K562 (cell line): Measurements from ENCODE around the gene ZNF300. TPM values are rescaled to one million over a fixed set of nuclear protein-coding genes. Genes with fewer than 3 reads are reported as not detected.

Experiments used
- BACH1 ChIP-seq: fragments of 200-800 bp; sonication (Bioruptor generic); IDR thresholded peaks from 2 replicates; pipeline ENCODE4 v1.6.1; 2016; ENCODE audit warnings: missing genetic modification characterization, missing compliant biosample characterization
- CBX3 ChIP-seq, 2 experiments: IDR thresholded peaks; 1 replicate in 1 of 2; 2 replicates in 1 of 2; pipeline ENCODE4 v1.6.1; 2012; ENCODE audit warnings: inconsistent platforms in 2 of 2, low read length in 2 of 2, borderline replicate concordance in 1 of 2, control low read depth in 1 of 2
- GTF2E2 ChIP-seq: fragments of 200-800 bp; sonication (Bioruptor generic); IDR thresholded peaks from 2 replicates; pipeline ENCODE4 v1.6.1; 2016; ENCODE audit warnings: missing genetic modification characterization, missing compliant biosample characterization
- NFATC3 ChIP-seq: fragments of 450-650 bp; IDR thresholded peaks from 2 replicates; pipeline ENCODE4 v1.6.1; 2017; ENCODE audit warnings: mild to moderate bottlenecking
- POLR2AphosphoS2 ChIP-seq: IDR thresholded peaks from 2 replicates; pipeline ENCODE4 v1.6.1; 2012; ENCODE audit warnings: low read length, improper control_type of control experiment
- RBM14 ChIP-seq: fragments of 200-400 bp; formaldehyde crosslinking; IDR thresholded peaks from 2 replicates; pipeline ENCODE4 v1.6.1; 2018; ENCODE audit warnings: low read depth, mild to moderate bottlenecking, low read length, moderate library complexity, borderline replicate concordance; ENCODE audit not compliant: insufficient read depth
- RFX5 ChIP-seq: IDR thresholded peaks from 2 replicates; pipeline ENCODE4 v1.6.1; 2011; ENCODE audit warnings: low read depth, mild to moderate bottlenecking, improper control_type of control experiment, low read length
- RUNX1 ChIP-seq: sonication (generic); IDR thresholded peaks from 2 replicates; pipeline ENCODE4 v1.6.1; 2016; ENCODE audit warnings: antibody characterized with exemption, low read depth
- SAP30 ChIP-seq: fragments of 200-600 bp; sonication (generic); IDR thresholded peaks from 2 replicates; pipeline ENCODE4 v1.6.1; 2012; ENCODE audit warnings: borderline replicate concordance, low read depth, mild to moderate bottlenecking, moderate library complexity, low read length, control low read depth, inconsistent platforms; ENCODE audit not compliant: insufficient read depth, poor library complexity, severe bottlenecking
- ZBTB40 ChIP-seq, 2 experiments: fragments of 450-650 bp in 1 of 2; sonication (generic) in 1 of 2; formaldehyde crosslinking in 1 of 2; IDR thresholded peaks; 2 replicates each; pipeline versions ENCODE4 v1.7.1 to v1.9.0; 2016 to 2022; ENCODE audit warnings: inconsistent platforms in 1 of 2, mild to moderate bottlenecking in 1 of 2, missing genetic modification reagents in 1 of 2
- ZNF740 ChIP-seq, 3 experiments: fragments of 200-800 bp in 1 of 3; sonication (Bioruptor generic) in 1 of 3; sonication (generic) in 1 of 3; formaldehyde crosslinking in 1 of 3; IDR thresholded peaks; 2 replicates each; pipeline versions ENCODE4 v1.6.1 to v1.8.0; 2016 to 2022; ENCODE audit warnings: mild to moderate bottlenecking in 2 of 3, missing compliant biosample characterization in 2 of 3, missing genetic modification characterization in 2 of 3, missing genetic modification reagents in 1 of 3
- polyA plus RNA-seq, 8 experiments: library from polyadenylated mRNA; depleted of rRNA in 4 of 8; stranded (reverse) in 5 of 8; unstranded in 3 of 8; fragments of >200 nt; fragmentation: Nextera tagmentation in 2 of 8; fragmentation: Illumina TruSeq in 1 of 8; extraction: Ambion mirVana in 2 of 8; extraction: Trizol in 1 of 8; gene quantifications; 2 replicates each; pipeline versions ENCODE4 v1.2.1 to v1.2.3, GENCODE V29; 2011 to 2014; ENCODE audit warnings: inconsistent platforms in 1 of 8, missing spikeins in 1 of 8
- total RNA-seq, 7 experiments: library from RNA; depleted of rRNA in 6 of 7; stranded (reverse); fragments of >200 nt in 6 of 7; fragmentation: Illumina TruSeq in 2 of 7; extraction: Trizol in 2 of 7; gene quantifications; 2 replicates each; pipeline versions ENCODE4 v1.2.1 to v1.2.3, GENCODE V29; 2011 to 2021; ENCODE audit warnings: low replicate concordance in 1 of 7

ZNF300 gene
- total and polyA plus RNA-seq, 9 of the 15 experiments (the other 6 are each of a cell fraction or from before 2014, with no cell fraction given), result 4.4 to 13.2 (median 11.1) TPM

- TF ChIP-seq RFX5 (no peak), ZBTB40 (IDR thresholded peaks at IDR 0.05) (no peak), ZBTB40 (CRISPR knock-in tag; IDR thresholded peaks at IDR 0.05) (no peak), GTF2E2 (tag) (no peak), CBX3 (IDR thresholded peaks at IDR 0.05; ENCODE audit: borderline replicate concordance in 1 of 2, low read length in 2 of 2) (peak in 1 of 2 experiments; percentile 63; a peak in 1 of 3 replicates), NFATC3 (no peak), RUNX1 (no peak), POLR2AphosphoS2 (no peak), BACH1 (tag) (no peak), SAP30 (no peak), RBM14 (no peak), ZNF740 (CRISPR knock-in tag; IDR thresholded peaks at IDR 0.05) (no peak), ZNF740 (tag; IDR thresholded peaks at IDR 0.05) (no peak)
Observed at GRCh38 chr5:150946351-150946905, 41.6 kb upstream of the ZNF300 start (continued).
